GM12878 (cell line): ENCODE measurements around the gene ZBED3. TPM values are rescaled to one million over a fixed set of nuclear protein-coding genes. Genes with fewer than 3 reads are reported as not detected.
A peak's percentile ranks its signal among the peaks of the same experiment; 100 is the strongest.

Source experiments
- ATAC-seq: fragments of 200-7000 bp; cut with Tn5 transposase; 3 replicates; pipeline ENCODE4 v1.9.1; 2020; ENCODE audit warnings: mild to moderate bottlenecking, moderate library complexity
- BruUV-seq: library from RNA; stranded (reverse); fragments of 400-500 nt; replicated peaks from 2 replicates; lab custom pipeline; 2021; lab: Mats Ljungman, UMichigan
- CTCF ChIA-PET: fragments of 300-600 bp; sonication (Branson Sonifier 250); formaldehyde crosslinking; extraction: SDS; loops from one replicate; lab custom pipeline; 2021; ENCODE audit warnings: inconsistent platforms; lab: Yijun Ruan, JAX
- POLR2A ChIA-PET: fragments of 350-600 bp; formaldehyde crosslinking; extraction: SDS; loops from one replicate; lab custom pipeline; 2021; ENCODE audit warnings: inconsistent platforms; lab: Charles Lee
- RAD21 ChIA-PET: fragments of 300-600 bp; sonication (Branson Sonifier 250); formaldehyde crosslinking; loops from one replicate; lab custom pipeline; 2023; ENCODE audit warnings: antibody characterized with exemption; ENCODE audit not compliant: unreplicated experiment; lab: Charles Lee
- SMC1A ChIA-PET: fragments of 300-600 bp; sonication (Branson Sonifier 250); formaldehyde crosslinking; loops from one replicate; lab custom pipeline; 2023; ENCODE audit not compliant: unreplicated experiment, uncharacterized antibody; lab: Charles Lee
- DNase-seq: peaks from one replicate; pipeline ENCODE4 v3.0.0-alpha.2; 2011; ENCODE audit warnings: low read depth, low spot score
- FAIRE-seq: peaks from 3 replicates; lab custom pipeline; 2011; peaks lifted over from hg19 to GRCh38; lab: Jason Lieb, UNC
- H2AFZ ChIP-seq: 2 replicates; pipeline ENCODE4 v1.6.0; 2011; ENCODE audit warnings: low read depth, low read length, control low read depth; ENCODE audit not compliant: control insufficient read depth
- H3K27ac ChIP-seq: 2 replicates; pipeline ENCODE4 v1.5.1; 2011; ENCODE audit warnings: control low read depth; ENCODE audit not compliant: control insufficient read depth, insufficient read depth
- H3K27me3 ChIP-seq, 2 experiments: replicated peaks in 1 of 2; 2 replicates each; pipeline versions ENCODE4 v1.6.0 to v1.6.1; 2011; ENCODE audit warnings: low read length in 1 of 2; ENCODE audit not compliant: control insufficient read depth in 2 of 2, insufficient read depth in 2 of 2
- H3K36me3 ChIP-seq, 2 experiments: 2 replicates each; pipeline ENCODE4 v1.5.1; 2011; ENCODE audit warnings: low read length in 1 of 2; ENCODE audit not compliant: control insufficient read depth in 2 of 2, insufficient read depth in 2 of 2
- H3K4me1 ChIP-seq: 2 replicates; pipeline ENCODE4 v1.6.1; 2011; ENCODE audit warnings: mild to moderate bottlenecking, low read length, moderate library complexity, mixed read lengths; ENCODE audit not compliant: control insufficient read depth, insufficient read depth
- H3K4me2 ChIP-seq: 2 replicates; pipeline ENCODE4 v1.6.0; 2011; ENCODE audit warnings: control low read depth; ENCODE audit not compliant: control insufficient read depth, insufficient read depth
- H3K4me3 ChIP-seq: fragments of 200-600 bp; sonication (generic); 2 replicates; pipeline ENCODE4 v1.5.1; 2016
- H3K79me2 ChIP-seq: 2 replicates; pipeline ENCODE4 v1.6.0; 2011; ENCODE audit warnings: low read length; ENCODE audit not compliant: control insufficient read depth, insufficient read depth
- H3K9ac ChIP-seq: 2 replicates; pipeline ENCODE4 v1.8.0; 2011; ENCODE audit warnings: low read length, control low read depth, mixed read lengths; ENCODE audit not compliant: control insufficient read depth, insufficient read depth
- H3K9me3 ChIP-seq: replicated peaks from 3 replicates; pipeline ENCODE4 v1.5.1; 2011; ENCODE audit warnings: mild to moderate bottlenecking, low read length; ENCODE audit not compliant: control insufficient read depth, insufficient read depth
- H4K20me1 ChIP-seq: 2 replicates; pipeline ENCODE4 v1.6.0; 2011; ENCODE audit not compliant: control insufficient read depth, insufficient read depth
- ATF7 ChIP-seq: fragments of 450-650 bp; IDR thresholded peaks from 2 replicates; pipeline ENCODE4 v1.6.1; 2016; ENCODE audit warnings: low read depth, mild to moderate bottlenecking
- BCL3 ChIP-seq: IDR thresholded peaks from 2 replicates; pipeline ENCODE4 v1.6.1; 2011; ENCODE audit warnings: borderline replicate concordance, low read depth, mild to moderate bottlenecking, moderate library complexity, low read length; ENCODE audit not compliant: insufficient read depth, poor library complexity, severe bottlenecking
- ELK1 ChIP-seq: IDR thresholded peaks from 2 replicates; pipeline ENCODE4 v1.6.1; 2012; ENCODE audit warnings: low read depth, low read length, improper control_type of control experiment
- MAX ChIP-seq: IDR thresholded peaks from 2 replicates; pipeline ENCODE4 v1.6.1; 2012; ENCODE audit warnings: low read depth, low read length, improper control_type of control experiment
- RELA ChIP-seq: fragments of 450-650 bp; IDR thresholded peaks from 2 replicates; pipeline ENCODE4 v1.8.0; 2014; ENCODE audit warnings: borderline replicate concordance; ENCODE audit not compliant: partially characterized antibody
- RUNX3 ChIP-seq: IDR thresholded peaks from 2 replicates; pipeline ENCODE4 v1.6.1; 2012; ENCODE audit warnings: low read length, inconsistent platforms
- ZSCAN29 ChIP-seq: fragments of 450-650 bp; IDR thresholded peaks from 2 replicates; pipeline ENCODE4 v1.6.1; 2017; ENCODE audit warnings: mild to moderate bottlenecking, moderate library complexity
- WGBS: methylation state at CpG from one replicate; pipeline ENCODE4 v1.1.6; 2016; ENCODE audit warnings: low lambda C conversion rate; ENCODE audit not compliant: insufficient replicate concordance, insufficient coverage; ENCODE audit errors: missing lambda C conversion rate; 5-methylcytosine and 5-hydroxymethylcytosine counted together
- in situ Hi-C: fragments of 300-500 bp; cut with MboI; formaldehyde crosslinking; loops from 9 replicates; pipeline ENCODE4 v1.14.3; 2018; ENCODE audit warnings: mixed read lengths
- intact Hi-C: fragments of 100-400 bp; cut with micrococcal nuclease; formaldehyde crosslinking; loops from one replicate; pipeline ENCODE4 v1.14.2; 2022; ENCODE audit not compliant: unreplicated experiment
- polyA plus RNA-seq, 11 experiments: library from polyadenylated mRNA; depleted of rRNA in 4 of 11; unstranded in 6 of 11; stranded (reverse) in 5 of 11; fragments of >200 nt; fragmentation: Nextera tagmentation in 4 of 11; fragmentation: Illumina TruSeq in 1 of 11; extraction: Ambion mirVana in 4 of 11; extraction: Trizol in 1 of 11; gene quantifications; 1 replicate in 1 of 11; 2 replicates in 10 of 11; pipeline versions ENCODE4 v1.2.1 to v1.2.3, GENCODE V29; 2011 to 2016; ENCODE audit warnings: inconsistent platforms in 2 of 11, missing spikeins in 2 of 11, low read depth in 1 of 11
- total RNA-seq, 4 experiments: library from RNA; depleted of rRNA in 3 of 4; stranded (reverse); fragments of >200 nt in 3 of 4; fragmentation: Illumina TruSeq in 1 of 4; extraction: Trizol in 1 of 4; gene quantifications; 2 replicates each; pipeline versions ENCODE4 v1.2.1 to v1.2.3, GENCODE V29; 2013 to 2021

ZBED3 gene
- total and polyA plus RNA-seq, 10 of the 15 experiments (the other 5 are each of a cell fraction or from before 2014, with no cell fraction given) = 1.0 to 16.9 (median 2.5) TPM

GRCh38 chr5:77066823-77067442, 20.2 kb downstream of the ZBED3 start:
- Histone ChIP-seq H2AFZ (no peak overlapping the region), H3K9ac (no peak overlapping the region), H3K4me1 (peaks cover 10% of the 10 kb centered on the region; the same call in 1 of the 2 replicates), H3K36me3 (peaks cover 0 to under 1% of the 10 kb centered on the region in 2 experiments; a peak in 1 of 4 replicates), H3K4me2 (no peak overlapping the region), H3K27ac (no peak overlapping the region), H3K9me3 (no peaks in the 10 kb centered on the region; the same call in 2 of the 3 replicates), H3K4me3 (no peak overlapping the region), H4K20me1 (no peaks in the 10 kb centered on the region)
- ChIA-PET RAD21 (interaction anchor here (1.0 kb wide), 1 partner anchor 292 kb away, joined by 3 read pairs; no protein-coding TSS in a partner anchor), CTCF (interaction anchor here (1.3 kb wide), 1 partner anchor 370 kb away, joined by 3 read pairs; no protein-coding TSS in a partner anchor), POLR2A (interaction anchor here (1.1 kb wide), 1 partner anchor 17 kb away, joined by 4 read pairs; no protein-coding TSS in a partner anchor), SMC1A (interaction anchor here (1.2 to 2.0 kb wide), 4 partner anchors 8 to 74 kb away, joined by 3 to 4 read pairs (median 4); no protein-coding TSS in a partner anchor)
- ATAC-seq (peak; percentile 75), FAIRE-seq (no peak), DNase-seq (no peak)
- 87% methylated on average over 1 of the region's 1 CpG for WGBS
- no TSS peak for BruUV-seq
- in situ Hi-C loops = no loop called here
- no peak for TF ChIP-seq BCL3
- no peak for TF ChIP-seq ATF7
- TF ChIP-seq RUNX3 = peak; percentile 91
- no peak for TF ChIP-seq ELK1
- TF ChIP-seq ZSCAN29 = no peak
- no peak for TF ChIP-seq RELA
- no peak for TF ChIP-seq MAX
- TF ChIP-seq, all 136 proteins: peak for 1
- Histone ChIP-seq H3K79me2 (no peaks in the 10 kb centered on the region), H3K27me3 (no peaks in the 10 kb centered on the region)
- intact Hi-C loops = no loop called here
